GM19043 (cell line): Measurements from ENCODE around the gene BNIP2.
"Not testable (repeated sequence)": the region's sequence is repeated elsewhere in the genome, so short reads cannot be mapped to it uniquely, and the experiment has no call there.

Source experiments
- ATAC-seq: cut with Tn5 transposase; IDR thresholded peaks from one replicate; pipeline ENCODE4 v1.9.1; 2021; ENCODE audit warnings: low read depth; ENCODE audit not compliant: unreplicated experiment

The BNIP2 gene, protein sequence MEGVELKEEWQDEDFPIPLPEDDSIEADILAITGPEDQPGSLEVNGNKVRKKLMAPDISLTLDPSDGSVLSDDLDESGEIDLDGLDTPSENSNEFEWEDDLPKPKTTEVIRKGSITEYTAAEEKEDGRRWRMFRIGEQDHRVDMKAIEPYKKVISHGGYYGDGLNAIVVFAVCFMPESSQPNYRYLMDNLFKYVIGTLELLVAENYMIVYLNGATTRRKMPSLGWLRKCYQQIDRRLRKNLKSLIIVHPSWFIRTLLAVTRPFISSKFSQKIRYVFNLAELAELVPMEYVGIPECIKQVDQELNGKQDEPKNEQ

GRCh38 chr15:59688782-59689625 is at the start of gene BNIP2:
TSS of gene BNIP2 (minus strand) at chr15:59689320. CDS start at chr15:59682457, 6,863 bp downstream.
- ATAC-seq: peak; percentile 87

DNA sequence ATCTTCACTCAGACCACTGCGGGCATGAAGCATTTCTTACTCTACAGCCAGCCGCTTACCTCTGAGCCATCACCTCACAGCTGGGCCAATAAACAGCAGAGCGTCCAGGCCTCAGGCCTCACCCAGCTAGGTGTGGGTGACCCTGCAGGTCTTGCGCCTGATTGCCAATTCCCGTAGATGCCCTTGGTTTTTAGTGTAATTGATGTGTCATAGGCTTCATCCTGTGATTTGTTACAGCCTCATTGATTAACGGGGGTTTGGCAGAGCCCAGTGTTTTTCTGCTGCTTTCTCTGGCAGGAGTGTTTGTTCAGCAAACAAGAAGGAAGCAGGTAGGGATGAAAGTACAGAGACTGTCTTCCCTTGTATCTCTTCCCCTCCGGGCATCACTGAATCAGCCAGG is 49.6 kb upstream of the BNIP2 start:
- no peak for ATAC-seq

DNA sequence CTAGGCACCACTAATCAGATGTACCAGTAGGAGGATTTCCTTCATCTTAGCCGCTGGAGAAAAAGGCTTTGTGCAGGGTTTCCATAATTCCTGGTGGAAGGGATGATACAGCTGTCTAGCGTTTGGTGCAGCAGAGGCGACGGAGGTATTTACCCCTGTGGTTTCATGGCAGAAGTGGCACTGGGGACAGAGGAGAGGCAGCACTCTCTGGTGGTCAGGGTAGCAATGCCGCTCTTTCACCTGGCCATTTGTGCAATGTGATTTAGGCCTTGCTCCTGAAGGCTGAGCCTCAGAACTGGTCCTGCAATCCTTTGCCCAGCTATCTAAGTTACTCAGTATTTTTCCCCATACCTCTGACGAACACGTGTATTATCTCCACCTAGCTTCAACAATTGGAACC is 47.1 kb upstream of the BNIP2 start:
- ATAC-seq: no peak

GRCh38 chr15:59725151-59725486 is 36.0 kb upstream of the BNIP2 start:
- no peak for ATAC-seq

- no peak for ATAC-seq
Measured at GRCh38 chr15:59723687-59724346, 34.7 kb upstream of the BNIP2 start.

DNA sequence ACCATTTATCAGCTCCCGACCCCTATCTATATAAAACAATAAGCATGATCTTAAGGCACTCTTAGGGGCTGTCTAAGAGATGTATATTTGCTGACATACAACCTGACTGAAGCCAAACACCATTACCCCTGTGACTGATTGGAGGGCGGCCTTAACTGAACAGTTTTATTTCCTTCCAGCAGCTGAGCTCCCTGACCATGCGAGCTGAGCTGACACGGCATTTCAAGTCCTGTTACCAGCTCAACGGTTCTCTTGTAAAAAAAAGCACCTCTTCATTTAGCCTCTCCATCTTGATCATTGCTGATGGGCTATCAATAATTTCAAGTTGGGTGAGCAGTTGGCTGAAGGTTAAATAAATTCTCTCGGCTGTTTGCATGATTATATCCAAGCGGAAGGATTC is 33.4 kb upstream of the BNIP2 start:
- no peak for ATAC-seq

- ATAC-seq: no peak
Measured at GRCh38 chr15:59722037-59722436, 32.9 kb upstream of the BNIP2 start.

DNA sequence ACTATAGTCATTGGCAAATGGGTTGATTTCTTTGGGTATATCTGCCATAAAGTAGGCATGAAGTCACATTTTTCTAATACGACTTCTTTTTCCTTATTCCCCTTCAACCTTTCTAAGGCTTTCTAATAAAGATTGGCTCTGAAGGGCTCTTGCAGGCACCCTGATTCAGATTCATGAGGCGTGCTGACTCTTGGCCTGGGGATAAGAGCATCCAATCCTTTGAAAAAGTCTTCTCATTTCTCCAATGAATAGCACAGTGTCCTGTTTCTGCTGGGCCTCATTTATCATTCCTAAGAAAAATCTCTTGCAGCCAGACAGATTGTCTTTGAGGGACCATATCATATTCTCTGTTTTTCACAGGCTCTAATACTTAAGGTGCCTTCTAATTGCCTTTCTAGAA is 32.3 kb upstream of the BNIP2 start:
- ATAC-seq: no peak

DNA sequence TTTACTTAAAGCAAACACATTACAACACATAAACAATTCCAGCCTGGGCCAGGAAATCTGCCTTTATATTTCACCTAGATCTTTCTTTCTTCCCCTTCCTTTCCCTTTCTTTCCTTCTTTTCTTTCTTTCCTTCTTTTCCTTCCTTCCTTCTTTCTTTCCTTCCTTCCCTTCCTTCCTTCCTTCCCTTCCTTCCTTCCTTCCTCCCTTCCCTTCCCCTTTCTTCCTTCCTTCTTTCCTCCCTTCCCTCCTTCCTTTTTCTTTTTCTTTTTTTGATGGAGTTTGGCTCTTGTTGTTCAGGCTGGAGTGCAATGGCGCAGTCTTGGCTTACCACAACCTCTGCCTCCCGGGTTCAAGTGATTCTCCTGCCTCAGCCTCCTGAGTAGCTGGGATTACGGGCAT is 24.1 kb upstream of the BNIP2 start:
- ATAC-seq: no peak

- no peak for ATAC-seq
Measured at GRCh38 chr15:59711451-59712243, 22.5 kb upstream of the BNIP2 start.

DNA sequence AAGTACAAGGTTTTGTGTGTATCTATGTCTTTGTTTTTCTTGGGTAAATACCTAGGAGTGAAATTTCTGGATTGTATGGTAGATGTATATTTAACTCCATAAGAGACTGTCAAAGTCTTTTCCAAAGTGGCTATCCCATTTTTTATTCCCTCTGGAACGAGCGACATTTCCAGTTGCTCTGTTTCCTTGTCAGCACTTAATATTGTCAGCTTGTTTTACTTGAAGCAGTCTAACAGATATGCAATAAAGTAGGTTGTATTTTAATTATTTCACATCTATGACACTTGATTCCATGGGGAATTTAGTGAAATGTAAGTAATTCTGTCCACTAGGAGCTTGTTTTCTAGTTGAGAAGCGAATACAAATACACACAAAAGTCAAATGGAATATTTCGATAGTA is 18.5 kb upstream of the BNIP2 start:
- ATAC-seq: no peak

DNA sequence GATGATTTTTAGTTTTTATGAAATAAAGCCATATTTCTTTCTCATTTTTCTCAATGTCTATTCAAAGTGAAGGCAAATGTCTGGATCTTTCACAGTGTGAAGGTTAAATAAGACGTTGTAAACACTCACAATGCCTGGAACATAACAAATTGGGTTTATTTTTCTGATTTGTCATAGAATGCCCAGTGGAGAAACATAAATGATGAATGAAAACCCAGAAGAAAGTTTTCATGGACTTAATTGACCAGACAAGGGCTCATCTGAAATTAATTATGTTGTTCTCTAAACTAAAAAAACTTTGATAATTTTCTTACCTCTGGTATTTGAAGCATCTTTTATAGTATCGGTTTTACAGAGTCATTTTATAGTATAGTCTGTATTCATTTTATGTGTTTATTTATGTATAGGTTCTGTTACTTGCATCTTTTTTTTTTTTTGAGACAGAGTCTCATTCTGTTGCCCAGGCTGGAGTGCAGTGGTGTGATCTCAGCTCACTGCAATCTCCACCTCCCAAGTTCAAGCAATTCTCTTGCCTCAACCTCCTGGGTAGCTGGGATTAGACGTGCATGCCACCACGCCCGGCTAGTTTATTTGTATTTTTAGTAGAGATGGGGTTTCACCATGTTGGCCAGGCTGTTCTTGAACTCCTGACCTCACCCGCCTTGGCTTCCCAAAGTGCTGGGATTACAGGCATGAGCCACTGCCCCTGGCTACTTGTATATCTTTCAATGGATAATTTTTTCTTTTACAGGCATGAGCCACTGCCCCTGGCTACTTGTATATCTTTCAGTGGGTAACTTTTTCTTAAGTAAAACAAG is 15.1 kb upstream of the BNIP2 start:
- no peak for ATAC-seq

DNA sequence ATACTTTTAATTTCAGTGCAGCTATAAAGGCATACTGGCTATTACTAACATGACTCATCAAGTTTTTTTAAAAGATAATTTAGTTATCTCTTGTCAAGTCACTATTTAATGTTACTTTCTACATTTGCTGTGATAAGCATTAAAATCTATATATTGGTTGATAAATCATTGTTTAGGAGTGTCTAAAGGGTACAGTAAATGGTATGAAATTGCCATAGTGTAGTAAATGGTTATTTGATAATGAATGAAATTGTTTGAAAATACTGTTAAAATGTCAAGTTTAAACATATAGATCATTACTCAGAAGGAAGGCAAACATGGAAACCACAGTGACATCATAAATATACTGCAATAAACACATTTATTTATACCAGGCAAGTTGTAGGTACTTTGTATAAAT is 13.2 kb upstream of the BNIP2 start:
- ATAC-seq: no peak

GRCh38 chr15:59701880-59702279 is 12.8 kb upstream of the BNIP2 start:
- no peak for ATAC-seq

GRCh38 chr15:59699810-59700431 is 10.8 kb upstream of the BNIP2 start:
- no peak for ATAC-seq

DNA sequence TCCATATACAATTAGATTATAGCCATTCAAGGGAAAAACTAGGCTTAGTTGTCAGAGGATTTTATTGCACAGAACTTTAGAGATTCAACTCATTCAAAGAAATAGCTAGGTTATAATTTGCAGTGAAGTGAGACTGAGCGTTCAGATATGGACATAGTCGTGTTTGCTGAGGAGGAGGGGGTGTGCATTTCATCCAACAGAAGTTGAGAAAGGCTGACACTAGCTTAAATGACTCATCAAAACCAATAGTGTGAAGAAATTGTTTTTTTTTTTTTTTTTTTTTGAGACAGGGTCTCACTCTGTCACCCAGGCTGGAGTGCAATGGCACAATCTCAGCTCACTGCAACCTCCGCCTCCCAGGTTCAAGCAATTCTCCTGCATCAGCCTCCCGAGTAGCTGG is 8.9 kb upstream of the BNIP2 start:
- ATAC-seq: not testable (repeated sequence)

- no peak for ATAC-seq
Measured at GRCh38 chr15:59696332-59696731, 7.2 kb upstream of the BNIP2 start.

DNA sequence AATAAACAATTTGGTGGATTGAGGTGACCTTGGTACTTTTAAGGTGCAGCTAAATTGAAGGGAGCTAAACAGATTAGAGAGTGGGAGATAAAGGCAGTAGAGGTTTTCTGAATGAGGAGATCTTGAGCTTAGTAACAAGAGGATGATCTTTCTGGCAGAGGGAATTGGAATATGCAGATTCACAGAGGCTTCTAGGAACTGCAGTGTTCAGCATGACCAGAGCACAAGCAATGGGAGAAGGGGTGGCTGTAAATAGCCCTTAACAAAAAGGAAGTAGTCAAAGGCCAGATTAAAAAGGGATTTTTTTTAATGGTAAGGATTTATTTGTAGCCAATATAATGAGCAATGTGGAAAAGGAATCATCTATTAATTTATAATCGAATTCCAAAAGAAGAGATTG is 5.7 kb upstream of the BNIP2 start:
- ATAC-seq: no peak

DNA sequence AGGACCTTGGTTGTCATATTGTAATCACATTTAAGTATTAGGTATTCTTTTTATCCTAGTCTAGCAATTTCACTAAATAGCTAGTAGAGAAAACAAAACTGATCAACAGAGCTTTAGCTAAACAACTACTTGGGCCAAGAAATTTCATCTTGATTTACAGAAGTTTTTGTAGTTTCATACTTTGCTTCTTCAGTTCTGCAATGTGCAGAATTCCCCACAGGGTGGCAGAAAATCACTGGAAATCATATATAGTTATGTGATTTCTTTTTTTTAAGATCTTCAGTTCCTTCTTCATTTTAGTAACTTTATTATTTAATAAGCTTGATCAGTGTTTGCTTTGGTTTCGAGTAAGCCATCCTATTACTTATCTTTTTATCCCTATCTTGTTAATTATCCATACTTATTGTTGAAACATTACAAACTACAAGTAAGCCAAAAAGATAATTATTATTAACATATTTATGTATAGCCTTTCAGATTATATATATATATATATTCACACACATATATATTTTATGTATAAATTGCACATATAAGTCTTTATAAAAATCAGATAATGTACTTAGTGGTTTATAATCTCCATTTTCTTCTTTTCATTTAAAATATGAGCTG is 2.2 kb upstream of the BNIP2 start:
- ATAC-seq: no peak
